ENCODE data around the gene RNU11.
"Not testable (repeated sequence)": the region's sequence is repeated elsewhere in the genome, so short reads cannot be mapped to it uniquely, and the experiment has no call there.

Gene RNU11

DNA sequence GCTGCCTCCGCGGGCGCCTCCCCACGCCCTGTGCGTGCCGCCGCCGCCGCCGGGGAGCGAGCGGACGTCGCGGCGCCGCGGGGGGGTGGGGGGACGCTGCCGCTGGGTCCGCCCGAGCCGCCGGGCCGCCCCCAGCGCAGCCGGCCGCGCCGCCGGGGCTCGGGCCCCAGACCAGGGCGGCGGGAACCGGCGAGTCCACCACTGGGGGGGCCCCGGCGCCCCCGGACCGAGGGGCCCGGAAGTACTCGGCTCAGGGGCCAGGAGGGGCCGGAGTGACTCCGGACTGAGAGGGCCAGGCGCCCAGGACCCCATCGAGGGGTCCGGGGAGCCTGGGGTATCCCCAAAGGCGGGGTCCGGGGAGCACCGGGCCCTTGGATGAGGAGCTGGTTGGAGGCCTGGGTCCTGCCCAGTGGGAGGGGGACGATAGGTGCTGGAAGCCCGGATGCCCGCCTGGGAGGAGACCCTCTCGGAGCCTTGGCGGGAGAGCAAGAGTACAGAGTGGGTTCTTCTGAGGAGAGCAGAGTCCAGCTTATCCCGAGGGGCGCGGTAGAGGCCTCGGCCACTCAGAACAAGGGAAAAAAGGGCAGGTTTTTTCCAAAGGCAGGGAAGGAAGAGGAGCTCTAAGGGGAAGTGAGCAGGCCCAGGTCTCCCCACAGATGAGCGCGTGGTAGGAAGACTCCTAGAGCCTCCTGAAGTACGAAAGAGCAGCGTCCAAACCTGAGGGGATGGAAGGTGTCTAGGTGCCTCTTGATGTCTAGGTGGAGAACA lies 20.7 kb downstream of the RNU11 start:
- in situ Hi-C loops (cut with HindIII; ENCODE audit: low pct_ligation_motif_present, low sequenced_read_pairs), result no loop called here
- Histone ChIP-seq H3K27ac (peak overlapping the region; percentile 89), H3K27me3 (replicated peaks) (no peaks in the 10 kb centered on the region), H3K4me3 (ENCODE audit: low read depth, low read length) (peak overlapping the region; percentile 79), H3K36me3 (replicated peaks) (no peaks in the 10 kb centered on the region)
- TF ChIP-seq, protein P1, sequence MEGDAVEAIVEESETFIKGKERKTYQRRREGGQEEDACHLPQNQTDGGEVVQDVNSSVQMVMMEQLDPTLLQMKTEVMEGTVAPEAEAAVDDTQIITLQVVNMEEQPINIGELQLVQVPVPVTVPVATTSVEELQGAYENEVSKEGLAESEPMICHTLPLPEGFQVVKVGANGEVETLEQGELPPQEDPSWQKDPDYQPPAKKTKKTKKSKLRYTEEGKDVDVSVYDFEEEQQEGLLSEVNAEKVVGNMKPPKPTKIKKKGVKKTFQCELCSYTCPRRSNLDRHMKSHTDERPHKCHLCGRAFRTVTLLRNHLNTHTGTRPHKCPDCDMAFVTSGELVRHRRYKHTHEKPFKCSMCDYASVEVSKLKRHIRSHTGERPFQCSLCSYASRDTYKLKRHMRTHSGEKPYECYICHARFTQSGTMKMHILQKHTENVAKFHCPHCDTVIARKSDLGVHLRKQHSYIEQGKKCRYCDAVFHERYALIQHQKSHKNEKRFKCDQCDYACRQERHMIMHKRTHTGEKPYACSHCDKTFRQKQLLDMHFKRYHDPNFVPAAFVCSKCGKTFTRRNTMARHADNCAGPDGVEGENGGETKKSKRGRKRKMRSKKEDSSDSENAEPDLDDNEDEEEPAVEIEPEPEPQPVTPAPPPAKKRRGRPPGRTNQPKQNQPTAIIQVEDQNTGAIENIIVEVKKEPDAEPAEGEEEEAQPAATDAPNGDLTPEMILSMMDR (IDR thresholded peaks at IDR 0.05; ENCODE audit: low read depth, low read length, missing control alignments), result no peak
- DNase-seq, result peak; percentile 12

DNA sequence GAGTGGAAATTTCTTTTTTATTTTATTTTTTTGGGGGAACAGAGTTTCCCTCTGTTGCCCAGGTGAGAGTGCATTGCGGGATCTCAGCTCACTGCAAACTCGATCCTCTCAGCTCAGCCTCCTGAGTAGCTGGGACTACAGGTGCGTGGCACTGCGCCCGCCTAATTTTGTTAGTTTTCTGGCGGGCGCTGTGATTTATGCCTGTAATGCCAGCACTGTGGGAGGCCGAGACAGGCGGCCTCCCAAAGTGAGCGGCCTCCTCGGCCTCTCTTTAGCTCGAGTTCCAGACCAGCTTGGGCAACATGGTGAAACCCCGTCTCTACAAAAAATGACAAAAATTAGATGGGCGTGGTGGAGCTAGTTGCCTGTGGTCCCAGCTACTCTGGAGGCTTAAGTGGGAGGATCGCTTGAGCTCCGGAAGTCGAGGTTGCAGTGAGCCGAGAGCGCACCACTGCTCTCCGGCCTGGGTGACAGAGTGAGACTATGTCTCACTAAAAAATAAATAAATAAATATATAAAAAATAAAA lies 22.9 kb downstream of the RNU11 start:
- no peak for DNase-seq
- H3K27ac ChIP-seq, result no peak overlapping the region
- in situ Hi-C loops (cut with HindIII; ENCODE audit: low pct_ligation_motif_present, low sequenced_read_pairs), result no loop called here
- TF ChIP-seq, protein P1 (IDR thresholded peaks at IDR 0.05; ENCODE audit: low read depth, low read length, missing control alignments), result no peak
- no peaks in the 10 kb centered on the region for H3K27me3 ChIP-seq (replicated peaks)
- H3K4me3 ChIP-seq (ENCODE audit: low read depth, low read length), result no peak overlapping the region
- no peaks in the 10 kb centered on the region for H3K36me3 ChIP-seq (replicated peaks)

DNA sequence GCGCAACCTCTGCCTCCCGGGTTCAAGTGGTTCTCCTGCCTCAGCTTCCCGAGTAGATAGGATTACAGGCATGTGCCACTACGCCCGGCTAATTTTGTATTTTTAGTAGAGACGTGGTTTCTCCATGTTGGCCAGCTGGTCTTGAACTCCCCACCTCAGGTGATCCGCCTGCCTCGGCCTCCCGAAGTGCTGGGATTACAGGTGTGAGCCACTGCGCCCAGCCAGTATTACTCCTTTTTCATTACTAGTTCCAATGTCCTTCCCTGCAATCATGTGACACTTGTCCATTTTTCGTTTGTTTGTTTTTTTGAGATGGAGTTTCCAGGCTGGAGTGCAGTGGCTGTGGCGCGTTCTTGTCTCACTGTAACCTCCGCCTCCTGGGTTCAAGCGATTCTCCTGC lies 24.6 kb downstream of the RNU11 start:
- DNase-seq; H3K36me3 ChIP-seq (replicated peaks); H3K27me3 ChIP-seq (replicated peaks); in situ Hi-C loops (cut with HindIII; ENCODE audit: low pct_ligation_motif_present, low sequenced_read_pairs); H3K4me3 ChIP-seq (ENCODE audit: low read depth, low read length); H3K27ac ChIP-seq: not testable (repeated sequence)

DNA sequence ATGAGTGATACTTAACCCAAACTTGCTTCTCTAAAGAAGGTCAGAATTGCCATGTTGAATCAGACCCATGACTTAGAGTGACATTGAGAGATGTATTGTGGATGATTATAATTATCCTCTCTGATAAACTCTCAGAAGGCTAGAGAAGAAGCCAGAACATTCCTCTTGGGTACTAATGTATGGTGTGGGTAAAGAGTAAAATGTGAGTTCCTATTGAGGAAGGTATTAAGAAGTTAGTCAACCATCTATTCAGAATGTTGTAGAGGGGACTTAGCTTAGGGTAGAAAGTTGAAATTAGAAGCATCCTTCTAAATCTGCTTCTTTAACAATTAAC lies 27.5 kb downstream of the RNU11 start:
- H3K27ac ChIP-seq, result no peak overlapping the region
- no peaks in the 10 kb centered on the region for H3K36me3 ChIP-seq (replicated peaks)
- no peak for DNase-seq
- H3K27me3 ChIP-seq (replicated peaks), result no peaks in the 10 kb centered on the region
- H3K4me3 ChIP-seq (ENCODE audit: low read depth, low read length), result no peak overlapping the region
- TF ChIP-seq, protein P1 (IDR thresholded peaks at IDR 0.05; ENCODE audit: low read depth, low read length, missing control alignments), result no peak
- in situ Hi-C loops (cut with HindIII; ENCODE audit: low pct_ligation_motif_present, low sequenced_read_pairs), result no loop called here

DNA sequence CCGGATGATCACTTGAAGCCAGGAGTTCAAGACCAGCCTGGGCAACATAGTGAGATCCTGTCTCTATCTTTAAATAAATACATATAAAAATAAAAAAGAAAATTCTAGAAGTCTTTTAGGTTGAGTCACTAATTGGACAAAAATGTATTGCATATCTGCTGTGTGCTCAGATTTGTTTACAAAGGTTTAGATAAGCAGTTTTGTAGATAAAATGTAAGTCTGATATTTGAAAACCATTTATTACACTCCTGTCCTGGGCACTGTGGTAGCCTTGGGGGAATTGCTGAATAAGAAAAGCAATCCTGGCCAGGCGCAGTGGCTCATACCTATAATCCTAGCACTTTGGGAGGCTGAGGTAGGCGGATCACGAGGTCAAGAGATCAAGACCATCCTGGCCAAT lies 31.8 kb downstream of the RNU11 start:
- TF ChIP-seq, protein P1 (IDR thresholded peaks at IDR 0.05; ENCODE audit: low read depth, low read length, missing control alignments), result no peak
- Histone ChIP-seq H3K27ac (no peak overlapping the region), H3K27me3 (replicated peaks) (no peaks in the 10 kb centered on the region), H3K36me3 (replicated peaks) (peaks cover 9% of the 10 kb centered on the region), H3K4me3 (ENCODE audit: low read depth, low read length) (no peak overlapping the region)
- in situ Hi-C loops (cut with HindIII; ENCODE audit: low pct_ligation_motif_present, low sequenced_read_pairs), result no loop called here
- peak; percentile 25 for DNase-seq

DNA sequence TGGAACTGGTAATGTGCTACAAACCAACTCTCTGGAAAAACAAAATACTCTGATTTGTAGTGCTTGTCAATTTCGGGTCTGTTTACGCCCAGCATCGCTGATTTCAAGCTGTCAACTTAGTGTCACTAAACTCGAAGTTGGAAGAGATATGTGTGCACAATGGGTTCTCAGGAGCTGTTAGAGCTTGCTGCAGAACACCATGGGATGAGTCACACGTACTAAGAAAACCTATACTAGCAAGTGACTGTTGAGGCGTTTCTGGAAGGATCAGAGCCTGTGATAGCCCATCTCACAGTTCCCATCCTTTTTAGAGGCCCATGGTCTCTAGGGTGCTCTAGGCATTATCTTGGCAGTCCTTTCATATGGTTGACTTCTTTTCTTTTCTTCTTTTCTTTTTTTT lies 34.4 kb downstream of the RNU11 start:
- TF ChIP-seq, protein P1 (IDR thresholded peaks at IDR 0.05; ENCODE audit: low read depth, low read length, missing control alignments), result no peak
- in situ Hi-C loops (cut with HindIII; ENCODE audit: low pct_ligation_motif_present, low sequenced_read_pairs), result no loop called here
- no peak overlapping the region for H3K27ac ChIP-seq
- no peak overlapping the region for H3K4me3 ChIP-seq (ENCODE audit: low read depth, low read length)
- peak; percentile 12 for DNase-seq
- peaks cover 11% of the 10 kb centered on the region for H3K36me3 ChIP-seq (replicated peaks)
- H3K27me3 ChIP-seq (replicated peaks), result no peaks in the 10 kb centered on the region
